HEK293T (cell line): Measurements from ENCODE around the gene BLVRA.

Source experiments
- ARNT ChIP-seq: fragments of 450-650 bp; IDR thresholded peaks from 2 replicates; pipeline ENCODE4 v1.6.1; 2017; ENCODE audit warnings: mild to moderate bottlenecking
- BHLHE40 ChIP-seq: fragments of 450-650 bp; IDR thresholded peaks from 2 replicates; pipeline ENCODE4 v1.6.1; 2016; ENCODE audit warnings: mild to moderate bottlenecking, moderate library complexity, borderline replicate concordance
- CTBP1 ChIP-seq: fragments of 450-650 bp; IDR thresholded peaks from 2 replicates; pipeline ENCODE4 v1.6.1; 2016; ENCODE audit warnings: borderline replicate concordance
- ELF4 ChIP-seq: fragments of 450-650 bp; IDR thresholded peaks from 2 replicates; pipeline ENCODE4 v1.6.1; 2017; ENCODE audit warnings: antibody characterized with exemption
- FOXA1 ChIP-seq: fragments of 450-650 bp; IDR thresholded peaks from 2 replicates; pipeline ENCODE4 v1.6.1; 2016; ENCODE audit warnings: mild to moderate bottlenecking
- FOXK2 ChIP-seq: fragments of 450-650 bp; IDR thresholded peaks from 2 replicates; pipeline ENCODE4 v1.6.1; 2016; ENCODE audit warnings: mild to moderate bottlenecking
- FOXM1 ChIP-seq: fragments of 450-650 bp; IDR thresholded peaks from 2 replicates; pipeline ENCODE4 v1.6.1; 2017; ENCODE audit warnings: mild to moderate bottlenecking, borderline replicate concordance
- HDGF ChIP-seq: fragments of 450-650 bp; IDR thresholded peaks from 2 replicates; pipeline ENCODE4 v1.6.1; 2017; ENCODE audit warnings: antibody characterized with exemption, borderline replicate concordance
- NFRKB ChIP-seq: fragments of 450-650 bp; IDR thresholded peaks from 2 replicates; pipeline ENCODE4 v1.6.1; 2016; ENCODE audit warnings: mild to moderate bottlenecking, moderate library complexity
- PKNOX1 ChIP-seq: fragments of 450-650 bp; IDR thresholded peaks from 2 replicates; pipeline ENCODE4 v1.6.1; 2016
- SP1 ChIP-seq: fragments of 450-650 bp; IDR thresholded peaks from 2 replicates; pipeline ENCODE4 v1.6.1; 2017
- SUZ12 ChIP-seq: fragments of 450-650 bp; IDR thresholded peaks from 2 replicates; pipeline ENCODE4 v1.6.1; 2016; ENCODE audit warnings: mild to moderate bottlenecking
- TARDBP ChIP-seq: fragments of 450-650 bp; IDR thresholded peaks from 2 replicates; pipeline ENCODE4 v1.6.1; 2016
- ZNF384 ChIP-seq: fragments of 450-650 bp; IDR thresholded peaks from 2 replicates; pipeline ENCODE4 v1.6.1; 2016

GRCh38 chr7:43769281-43769680, 10.8 kb downstream of the BLVRA start:
- TF ChIP-seq ARNT (no peak), BHLHE40 (no peak), HDGF (no peak), SP1 (no peak), ELF4 (no peak), TARDBP (no peak), FOXM1 (no peak), SUZ12 (no peak), CTBP1 (no peak), NFRKB (no peak), FOXA1 (no peak), FOXK2 (no peak), PKNOX1 (no peak), ZNF384 (no peak)
